ENCODE data around the gene PTPN1. TPM values are rescaled to one million over a fixed set of nuclear protein-coding genes. Genes with fewer than 3 reads are reported as not detected.

The PTPN1 gene
- total RNA-seq, 4 donors from 2014 or later: 20.5 to 28.8 (median 24.9) TPM

DNA sequence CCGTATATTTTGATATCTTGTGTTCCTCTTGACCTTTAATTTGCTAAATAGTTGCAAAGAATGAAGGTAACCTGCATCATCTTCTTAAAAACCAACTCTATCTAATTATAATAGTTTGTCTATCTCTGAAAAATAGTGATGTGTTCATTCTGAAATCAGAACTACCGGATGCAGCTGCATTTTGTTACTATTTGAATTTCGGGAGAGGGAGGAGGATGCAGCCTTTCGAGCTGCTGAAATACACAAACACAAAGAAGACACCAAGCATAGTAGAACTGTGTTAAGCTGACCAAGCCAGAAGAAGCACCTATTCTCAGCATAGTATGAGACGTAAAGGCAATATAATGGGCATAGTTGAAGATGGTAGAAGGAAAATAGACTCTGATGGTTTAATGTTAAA is 33.1 kb downstream of the PTPN1 start:
- H3K27me3 ChIP-seq: no peaks in the 10 kb centered on the region
- DNase-seq: no peak
- TF ChIP-seq, protein P1, sequence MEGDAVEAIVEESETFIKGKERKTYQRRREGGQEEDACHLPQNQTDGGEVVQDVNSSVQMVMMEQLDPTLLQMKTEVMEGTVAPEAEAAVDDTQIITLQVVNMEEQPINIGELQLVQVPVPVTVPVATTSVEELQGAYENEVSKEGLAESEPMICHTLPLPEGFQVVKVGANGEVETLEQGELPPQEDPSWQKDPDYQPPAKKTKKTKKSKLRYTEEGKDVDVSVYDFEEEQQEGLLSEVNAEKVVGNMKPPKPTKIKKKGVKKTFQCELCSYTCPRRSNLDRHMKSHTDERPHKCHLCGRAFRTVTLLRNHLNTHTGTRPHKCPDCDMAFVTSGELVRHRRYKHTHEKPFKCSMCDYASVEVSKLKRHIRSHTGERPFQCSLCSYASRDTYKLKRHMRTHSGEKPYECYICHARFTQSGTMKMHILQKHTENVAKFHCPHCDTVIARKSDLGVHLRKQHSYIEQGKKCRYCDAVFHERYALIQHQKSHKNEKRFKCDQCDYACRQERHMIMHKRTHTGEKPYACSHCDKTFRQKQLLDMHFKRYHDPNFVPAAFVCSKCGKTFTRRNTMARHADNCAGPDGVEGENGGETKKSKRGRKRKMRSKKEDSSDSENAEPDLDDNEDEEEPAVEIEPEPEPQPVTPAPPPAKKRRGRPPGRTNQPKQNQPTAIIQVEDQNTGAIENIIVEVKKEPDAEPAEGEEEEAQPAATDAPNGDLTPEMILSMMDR (IDR thresholded peaks at IDR 0.05): no peak
- no peak for TF ChIP-seq POLR2A (IDR thresholded peaks at IDR 0.05)
- 72 to 79% methylated on average over 5 of the region's 5 CpGs for WGBS, 2 donors
- intact Hi-C loops (cut with DNase I): no loop called here
- H3K4me3 ChIP-seq (replicated peaks in 1 of 3): no peak overlapping the region
- no peaks in the 10 kb centered on the region for H3K36me3 ChIP-seq
- H3K4me1 ChIP-seq: peaks cover 6 to 42% of the 10 kb centered on the region in 2 donors
- H3K9me3 ChIP-seq: no peaks in the 10 kb centered on the region
- no peak overlapping the region for H3K27ac ChIP-seq

DNA sequence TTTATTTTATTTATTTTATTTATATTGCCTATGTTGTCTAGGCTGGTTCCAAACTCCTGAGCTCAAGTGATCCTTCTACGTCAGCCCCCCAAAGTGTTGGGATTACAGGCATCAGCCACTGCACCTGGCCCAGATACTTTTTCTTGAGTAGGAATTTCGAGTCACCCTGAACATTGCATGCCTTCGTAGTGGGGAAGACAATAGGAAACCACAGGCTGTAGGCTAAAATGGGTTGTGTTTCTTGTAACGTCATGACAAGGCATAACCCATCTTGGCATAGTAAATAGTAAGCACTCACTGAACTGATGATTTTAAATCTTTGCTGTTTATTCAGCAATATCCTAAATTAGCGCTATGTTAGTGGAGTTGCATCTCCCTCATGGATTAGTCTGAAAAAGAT is 34.9 kb downstream of the PTPN1 start:
- intact Hi-C loops (cut with DNase I): no loop called here
- 92 to 93% methylated on average over 5 of the region's 5 CpGs for WGBS, 2 donors
- Histone ChIP-seq H3K9me3 (no peaks in the 10 kb centered on the region), H3K4me3 (replicated peaks in 1 of 3) (no peak overlapping the region), H3K27ac (no peak overlapping the region), H3K36me3 (no peaks in the 10 kb centered on the region), H3K4me1 (peaks cover 10 to 42% of the 10 kb centered on the region in 2 donors), H3K27me3 (no peaks in the 10 kb centered on the region)
- DNase-seq: no peak
- TF ChIP-seq POLR2A (IDR thresholded peaks at IDR 0.05): no peak
- TF ChIP-seq, protein P1 (IDR thresholded peaks at IDR 0.05): no peak

DNA sequence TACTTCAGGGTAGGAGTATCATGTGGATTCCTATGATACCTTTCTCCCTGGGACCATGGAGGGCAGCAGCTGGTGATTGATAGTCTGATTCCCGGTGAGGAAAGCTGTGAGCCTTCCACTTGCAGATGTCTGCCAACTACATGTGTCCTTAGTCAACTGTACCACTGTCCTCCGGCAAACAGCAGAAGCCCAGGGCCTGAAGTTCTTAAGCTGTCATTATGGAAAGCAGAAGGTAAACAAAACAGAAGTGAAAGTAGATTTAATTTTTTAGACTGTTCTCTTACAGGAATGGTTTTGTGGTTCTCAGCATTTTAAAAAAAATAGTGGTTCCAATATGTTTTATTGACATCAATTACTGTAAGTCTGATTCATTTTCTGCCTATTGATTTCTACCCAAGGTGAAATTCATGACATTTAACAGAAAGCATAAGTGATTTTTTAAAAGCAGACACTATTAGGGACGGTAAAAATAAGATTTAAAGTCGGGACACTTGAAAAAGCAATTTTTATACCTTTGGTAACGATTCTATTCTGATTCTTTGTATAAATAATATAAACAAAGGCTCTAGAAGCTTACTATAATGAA is 36.6 kb downstream of the PTPN1 start:
- Histone ChIP-seq H3K4me1 (peaks cover 21 to 42% of the 10 kb centered on the region in 2 donors), H3K27me3 (no peaks in the 10 kb centered on the region), H3K4me3 (replicated peaks in 1 of 3) (no peak overlapping the region), H3K9me3 (no peaks in the 10 kb centered on the region), H3K36me3 (no peaks in the 10 kb centered on the region), H3K27ac (no peak overlapping the region)
- no peak for DNase-seq
- no peak for TF ChIP-seq POLR2A (IDR thresholded peaks at IDR 0.05)
- TF ChIP-seq, protein P1 (IDR thresholded peaks at IDR 0.05): no peak
- 74 to 83% methylated on average over 5 of the region's 5 CpGs for WGBS, 2 donors
- intact Hi-C loops (cut with DNase I): no loop called here

DNA sequence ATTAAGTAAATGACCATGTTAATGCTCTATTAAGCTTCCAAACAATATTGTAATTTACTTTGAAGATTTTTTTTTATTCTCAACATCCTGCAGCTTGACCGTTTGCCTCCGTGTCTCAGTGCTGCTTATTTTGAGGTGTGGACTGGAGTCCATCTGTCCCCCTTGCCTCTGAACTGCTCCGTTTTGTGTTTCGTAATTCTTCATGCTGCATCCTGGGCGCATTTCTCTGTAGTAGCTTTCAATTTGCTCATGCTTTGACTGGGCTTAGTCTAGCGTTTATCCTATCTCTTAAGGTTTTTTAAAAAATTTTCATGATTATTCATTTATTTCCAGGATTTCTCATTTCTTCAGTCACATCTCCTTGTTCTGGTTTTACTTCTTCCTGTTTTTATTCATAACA is 37.8 kb downstream of the PTPN1 start:
- intact Hi-C loops (cut with DNase I): no loop called here
- no peak overlapping the region for H3K4me3 ChIP-seq (replicated peaks in 1 of 3)
- peaks cover 25 to 39% of the 10 kb centered on the region in 2 donors for H3K4me1 ChIP-seq
- H3K27ac ChIP-seq: no peak overlapping the region
- WGBS, 2 donors: 88 to 90% methylated on average over 6 of the region's 6 CpGs
- no peaks in the 10 kb centered on the region for H3K9me3 ChIP-seq
- no peak for TF ChIP-seq POLR2A (IDR thresholded peaks at IDR 0.05)
- TF ChIP-seq, protein P1 (IDR thresholded peaks at IDR 0.05): no peak
- H3K36me3 ChIP-seq: no peaks in the 10 kb centered on the region
- no peak for DNase-seq
- no peaks in the 10 kb centered on the region for H3K27me3 ChIP-seq

DNA sequence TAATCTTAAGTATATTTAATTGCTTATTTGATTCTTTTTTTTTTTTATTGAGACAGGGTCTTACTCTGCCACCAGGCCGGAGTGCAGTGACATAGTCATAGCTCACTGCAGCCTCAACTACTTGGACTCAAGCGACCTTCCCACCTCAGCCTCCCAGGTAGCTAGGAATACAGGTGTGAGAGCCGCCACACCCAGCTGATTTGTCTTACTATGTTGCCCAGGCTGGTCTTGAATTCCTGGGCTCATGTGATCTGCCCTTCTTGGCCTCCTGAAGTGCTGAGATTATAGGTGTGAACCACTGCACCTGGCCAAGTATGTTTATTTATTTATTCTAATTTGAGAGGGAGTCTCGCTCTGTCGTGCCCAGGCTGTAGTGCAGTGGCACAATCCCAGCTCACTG is 38.2 kb downstream of the PTPN1 start:
- WGBS, 2 donors: 95 to 98% methylated on average over 5 of the region's 5 CpGs
- TF ChIP-seq POLR2A (IDR thresholded peaks at IDR 0.05): no peak
- TF ChIP-seq, protein P1 (IDR thresholded peaks at IDR 0.05): no peak
- Histone ChIP-seq H3K27ac (no peak overlapping the region), H3K4me3 (replicated peaks in 1 of 3) (no peak overlapping the region), H3K4me1 (peaks cover 25 to 39% of the 10 kb centered on the region in 2 donors), H3K9me3 (no peaks in the 10 kb centered on the region), H3K36me3 (no peaks in the 10 kb centered on the region), H3K27me3 (no peaks in the 10 kb centered on the region)
- intact Hi-C loops (cut with DNase I): no loop called here
- no peak for DNase-seq

Data from thyroid gland (tissue), 4 donors.